Measurements from ENCODE around the gene SIGLEC15. TPM values are rescaled to one million over a fixed set of nuclear protein-coding genes. Genes with fewer than 3 reads are reported as not detected.

The SIGLEC15 gene
- total and polyA plus RNA-seq, 2 donors (not counting 1 experiment from before 2014, with no cell fraction given): not detected

GRCh38 chr18:45833846-45834245 lies 8.4 kb downstream of the SIGLEC15 start:
- TF ChIP-seq EZH2 (IDR thresholded peaks at IDR 0.05; ENCODE audit: borderline replicate concordance, insufficient read depth, low read depth, low read length, poor library complexity, severe bottlenecking): no peak
- no peak for TF ChIP-seq CTCF (IDR thresholded peaks at IDR 0.05)
- ChIA-PET CTCF (no interaction called here), POLR2A (no interaction called here)
- intact Hi-C loops (cut with micrococcal nuclease): no loop called here
- Mint-ChIP-seq H3K4me1 (peaks cover 12% of the 10 kb centered on the region), H3K27me3 (peaks cover 47% of the 10 kb centered on the region), H3K4me3 (no peak overlapping the region), H3K9me3 (ENCODE audit: insufficient read depth) (no peaks in the 10 kb centered on the region), H3K27ac (no peak overlapping the region)
- peaks cover 8 to 14% of the 10 kb centered on the region in 2 donors for H3K4me1 ChIP-seq (ENCODE audit: control insufficient read depth in 2 of 2, insufficient read depth in 2 of 2, low read length in 2 of 2)
- 85% methylated on average over 5 of the region's 5 CpGs for WGBS (ENCODE audit: insufficient coverage)
- no peaks in the 10 kb centered on the region for H3K36me3 ChIP-seq (replicated peaks in 1 of 2; ENCODE audit: control extremely low read depth in 1 of 2, control insufficient read depth in 1 of 2, extremely low read depth in 1 of 2, insufficient read depth in 2 of 2, low read length in 1 of 2)
- peaks cover 0 to 39% (median 9%) of the 10 kb centered on the region in 4 experiments for H3K27me3 ChIP-seq (replicated peaks in 1 of 4; ENCODE audit: control extremely low read depth in 1 of 4, control insufficient read depth in 3 of 4, insufficient read depth in 4 of 4, low read length in 3 of 4)
- no peak overlapping the region for H3K27ac ChIP-seq (ENCODE audit: low read length in 2 of 2)
- no peak overlapping the region for H3K4me2 ChIP-seq (replicated peaks; ENCODE audit: low read depth, low read length, poor library complexity, severe bottlenecking)
- no peaks in the 10 kb centered on the region for H3K79me2 ChIP-seq (ENCODE audit: control insufficient read depth, insufficient read depth, low read length)
- H2AFZ ChIP-seq (ENCODE audit: insufficient read depth, low read depth, low read length, poor library complexity, severe bottlenecking): no peak overlapping the region
- peaks cover 0 to 3% (median 0%) of the 10 kb centered on the region in 3 donors for H3K9me3 ChIP-seq (ENCODE audit: control extremely low read depth in 1 of 3, control insufficient read depth in 2 of 3, insufficient read depth in 1 of 3, low read length in 2 of 3)
- ATAC-seq (ENCODE audit: low read depth) (no peak), DNase-seq (no peak)
- H3K9ac ChIP-seq (ENCODE audit: low read length): no peak overlapping the region
- H3K4me3 ChIP-seq (ENCODE audit: control extremely low read depth in 1 of 5, extremely low read depth in 1 of 5, insufficient read depth in 1 of 5, low read depth in 2 of 5, low read length in 4 of 5): no peak overlapping the region
- H4K20me1 ChIP-seq (ENCODE audit: control insufficient read depth, insufficient read depth, low read length, poor library complexity, severe bottlenecking): no peaks in the 10 kb centered on the region

DNA sequence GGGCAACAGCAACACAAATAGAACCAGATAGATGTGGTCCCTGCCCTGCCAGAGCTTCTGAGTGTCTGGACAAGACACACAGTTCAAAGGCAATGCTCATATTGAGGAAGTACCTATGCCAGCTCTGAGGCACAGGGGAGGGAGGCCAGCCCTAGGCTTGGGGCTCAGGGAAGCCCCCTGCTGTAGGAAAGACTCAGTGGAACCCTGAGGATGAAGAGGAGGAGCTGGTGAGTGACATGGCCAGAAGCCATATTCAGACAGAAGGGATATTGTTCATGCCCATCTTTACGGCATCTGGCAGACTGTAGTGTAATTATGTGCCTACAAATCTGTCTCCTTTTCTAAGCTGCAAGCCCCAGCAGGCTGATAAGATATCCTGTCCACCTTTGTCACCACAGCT lies 8.8 kb downstream of the SIGLEC15 start:
- CTCF ChIA-PET: no interaction called here
- Mint-ChIP-seq H3K27me3 (peaks cover 47% of the 10 kb centered on the region), H3K4me1 (peaks cover 11% of the 10 kb centered on the region), H3K27ac (no peak overlapping the region), H3K4me3 (no peak overlapping the region), H3K9me3 (ENCODE audit: insufficient read depth) (no peaks in the 10 kb centered on the region)
- ATAC-seq (ENCODE audit: low read depth) (no peak), DNase-seq (no peak)
- 88% methylated on average over 1 of the region's 1 CpG for WGBS (ENCODE audit: insufficient coverage)
- intact Hi-C loops (cut with micrococcal nuclease): no loop called here
- no peak overlapping the region for H2AFZ ChIP-seq (ENCODE audit: insufficient read depth, low read depth, low read length, poor library complexity, severe bottlenecking)
- peaks cover 0 to 42% (median 11%) of the 10 kb centered on the region in 4 experiments for H3K27me3 ChIP-seq (replicated peaks in 1 of 4; ENCODE audit: control extremely low read depth in 1 of 4, control insufficient read depth in 3 of 4, insufficient read depth in 4 of 4, low read length in 3 of 4)
- peaks cover 0 to 3% (median 0%) of the 10 kb centered on the region in 3 donors for H3K9me3 ChIP-seq (ENCODE audit: control extremely low read depth in 1 of 3, control insufficient read depth in 2 of 3, insufficient read depth in 1 of 3, low read length in 2 of 3)
- H3K9ac ChIP-seq (ENCODE audit: low read length): no peak overlapping the region
- POLR2A ChIA-PET: no interaction called here
- H3K4me2 ChIP-seq (replicated peaks; ENCODE audit: low read depth, low read length, poor library complexity, severe bottlenecking): no peak overlapping the region
- no peaks in the 10 kb centered on the region for H3K79me2 ChIP-seq (ENCODE audit: control insufficient read depth, insufficient read depth, low read length)
- H3K36me3 ChIP-seq (replicated peaks in 1 of 2; ENCODE audit: control extremely low read depth in 1 of 2, control insufficient read depth in 1 of 2, extremely low read depth in 1 of 2, insufficient read depth in 2 of 2, low read length in 1 of 2): no peaks in the 10 kb centered on the region
- peaks cover 9 to 10% of the 10 kb centered on the region in 2 donors for H3K4me1 ChIP-seq (ENCODE audit: control insufficient read depth in 2 of 2, insufficient read depth in 2 of 2, low read length in 2 of 2)
- H4K20me1 ChIP-seq (ENCODE audit: control insufficient read depth, insufficient read depth, low read length, poor library complexity, severe bottlenecking): no peaks in the 10 kb centered on the region
- TF ChIP-seq EZH2 (IDR thresholded peaks at IDR 0.05; ENCODE audit: borderline replicate concordance, insufficient read depth, low read depth, low read length, poor library complexity, severe bottlenecking): no peak
- no peak for TF ChIP-seq CTCF (IDR thresholded peaks at IDR 0.05)
- H3K27ac ChIP-seq (ENCODE audit: low read length in 2 of 2): no peak overlapping the region
- no peak overlapping the region for H3K4me3 ChIP-seq (ENCODE audit: control extremely low read depth in 1 of 5, extremely low read depth in 1 of 5, insufficient read depth in 1 of 5, low read depth in 2 of 5, low read length in 4 of 5)
